NCI-H2196 treated with DMSO at 0.1 percent for 48 hours (cell line): Measurements from ENCODE around the gene BPIFB1.

Experiments
- DNase-seq: peaks from one replicate; lab custom pipeline; 2025; ENCODE audit not compliant: unreplicated experiment; lab: John Stamatoyannopoulos, UW

BPIFB1 gene

DNA sequence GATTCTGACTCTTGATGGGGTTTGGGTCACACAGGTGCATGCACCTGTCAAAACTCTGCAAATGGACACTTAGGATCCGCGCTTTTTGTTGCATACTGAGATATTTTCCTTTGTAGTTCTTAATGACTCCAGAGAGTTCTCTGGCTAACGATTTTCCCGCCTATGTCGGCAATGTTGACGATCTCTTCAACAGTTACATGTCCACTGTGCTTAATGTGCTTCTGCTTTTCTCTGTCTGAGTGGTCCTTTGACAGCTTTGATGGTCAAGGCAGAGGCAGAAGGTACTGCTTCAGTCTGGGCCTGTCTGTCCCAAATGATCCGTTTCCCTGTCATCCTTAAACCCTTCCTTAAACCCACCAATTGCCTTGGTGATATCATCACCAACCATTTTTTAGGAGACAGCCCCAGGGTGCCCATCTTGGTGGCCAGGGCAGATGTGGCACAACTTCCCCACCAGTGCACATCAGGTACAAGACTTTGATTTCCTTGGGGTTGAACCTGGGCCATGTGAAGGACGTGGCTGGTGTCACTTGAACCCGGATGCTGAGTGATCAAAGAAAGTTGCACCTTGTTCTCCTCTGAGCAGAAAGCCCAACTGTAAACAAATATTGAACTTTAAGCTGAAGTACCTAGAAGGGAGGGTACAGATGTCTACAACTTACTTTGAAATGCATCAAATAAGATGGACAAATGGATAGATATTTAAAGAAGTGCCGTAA is 10.7 kb upstream of the BPIFB1 start:
- no peak for DNase-seq

DNA sequence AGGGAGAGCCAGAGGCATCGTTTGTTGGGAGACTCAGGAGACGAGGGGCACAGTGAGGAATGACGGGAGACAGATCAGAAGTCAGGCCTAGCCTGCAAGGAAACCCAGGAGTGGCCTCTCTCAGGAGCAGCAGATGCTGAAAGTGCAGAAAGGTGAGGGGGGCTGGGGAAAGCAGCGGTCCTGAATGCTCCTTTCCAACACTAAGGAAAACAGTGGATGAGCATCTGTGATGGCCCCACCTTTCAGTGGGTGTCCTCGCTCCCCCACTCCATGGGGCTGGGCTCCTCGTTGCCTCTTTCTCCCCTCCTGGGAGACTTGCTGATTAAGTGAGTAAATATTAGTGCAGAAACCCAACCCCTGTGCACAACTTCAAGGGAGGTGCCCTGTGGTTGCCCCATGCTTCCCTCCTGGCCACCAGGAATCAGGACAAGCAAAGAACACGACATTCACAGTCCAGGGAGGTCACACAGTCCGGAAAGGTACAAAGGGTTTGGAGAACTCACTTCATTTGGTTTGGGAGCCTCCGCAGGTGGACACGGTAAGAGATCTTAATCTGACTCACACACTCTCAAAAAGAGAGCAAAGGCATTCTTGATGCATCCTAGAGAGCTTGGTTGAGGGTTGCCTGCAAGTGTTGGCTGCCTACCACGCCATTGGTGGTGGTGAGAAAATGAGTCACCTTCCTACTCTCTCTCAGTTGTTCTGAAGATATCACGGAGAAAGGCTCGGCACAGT is 9.7 kb upstream of the BPIFB1 start:
- no peak for DNase-seq

DNA sequence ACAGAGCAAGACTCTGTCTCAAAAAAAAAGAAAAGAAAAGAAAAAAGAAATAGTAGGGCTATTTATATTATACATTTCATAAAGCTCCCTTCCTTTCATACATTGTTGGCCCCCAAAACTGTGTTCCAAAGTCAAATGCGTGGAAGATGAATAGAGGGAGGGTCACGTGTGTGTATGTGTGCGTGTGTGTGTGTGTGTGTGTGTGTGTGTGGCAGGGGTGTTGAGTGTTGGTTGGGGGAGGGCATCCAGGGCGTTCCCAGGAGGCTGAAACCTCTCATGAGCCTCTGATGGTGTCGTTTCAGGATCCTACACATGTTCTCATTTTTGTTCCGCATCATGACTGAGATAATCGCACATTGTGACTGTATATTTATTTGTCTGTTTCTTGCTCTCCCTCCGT is 7.8 kb upstream of the BPIFB1 start:
- no peak for DNase-seq

DNA sequence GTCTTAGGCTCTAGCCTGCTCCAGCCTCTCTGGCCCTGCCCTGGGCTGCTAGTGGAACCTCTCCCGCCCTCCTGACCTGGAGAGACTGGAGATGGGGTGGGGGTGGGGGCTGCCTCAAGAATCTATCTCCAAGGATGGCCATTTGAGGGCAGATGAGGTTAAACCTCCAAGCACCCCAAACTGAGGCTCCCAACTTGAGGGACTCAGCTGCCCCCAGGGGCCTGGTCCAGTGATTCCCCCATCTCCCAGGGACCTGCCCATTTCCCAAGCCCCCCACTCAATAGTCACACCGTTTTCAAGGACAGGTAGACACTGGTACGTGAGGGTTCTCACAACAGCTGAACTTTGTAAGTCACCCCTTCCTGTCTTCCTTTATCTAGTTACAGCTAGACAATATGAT is 7.1 kb upstream of the BPIFB1 start:
- no peak for DNase-seq

DNA sequence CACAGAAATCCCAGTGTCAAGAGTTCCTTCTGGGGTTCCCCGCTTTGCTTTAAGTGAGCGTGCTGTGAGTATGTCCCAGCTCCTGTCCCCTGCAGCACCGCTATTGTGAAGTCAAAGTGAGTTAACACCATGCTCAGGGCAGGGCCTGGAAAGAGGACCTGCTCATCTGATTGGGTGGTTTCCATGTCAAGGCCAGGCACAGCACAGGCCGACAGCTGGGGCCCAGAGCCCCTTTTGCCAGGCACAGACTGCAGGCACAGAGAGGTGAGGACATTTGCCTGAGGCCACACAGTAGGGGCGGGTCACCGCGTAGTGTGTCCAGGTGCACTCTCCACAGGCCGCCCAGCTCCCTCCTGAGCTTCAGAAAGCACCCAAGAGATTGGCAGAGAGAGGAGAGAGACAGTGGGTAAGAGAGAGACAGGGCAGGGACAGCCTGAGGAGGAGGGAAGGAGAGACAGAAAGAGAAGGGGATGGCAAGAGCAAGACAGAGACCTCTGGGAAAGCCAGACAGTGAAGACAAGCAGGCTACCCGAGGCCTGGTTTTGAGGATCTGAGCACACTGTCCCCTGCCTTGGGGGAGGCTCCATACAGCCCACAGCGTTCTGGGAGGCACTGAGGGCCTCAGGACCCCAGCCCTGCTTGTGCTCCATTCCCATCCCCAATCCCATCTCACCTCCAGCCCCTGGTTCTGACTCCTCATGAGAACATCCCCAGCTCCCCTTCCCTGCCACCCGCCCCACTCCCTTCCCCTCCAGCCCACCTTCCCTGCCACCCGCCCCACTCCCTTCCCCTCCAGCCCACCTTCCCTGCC is 6.5 kb upstream of the BPIFB1 start:
- no peak for DNase-seq

DNA sequence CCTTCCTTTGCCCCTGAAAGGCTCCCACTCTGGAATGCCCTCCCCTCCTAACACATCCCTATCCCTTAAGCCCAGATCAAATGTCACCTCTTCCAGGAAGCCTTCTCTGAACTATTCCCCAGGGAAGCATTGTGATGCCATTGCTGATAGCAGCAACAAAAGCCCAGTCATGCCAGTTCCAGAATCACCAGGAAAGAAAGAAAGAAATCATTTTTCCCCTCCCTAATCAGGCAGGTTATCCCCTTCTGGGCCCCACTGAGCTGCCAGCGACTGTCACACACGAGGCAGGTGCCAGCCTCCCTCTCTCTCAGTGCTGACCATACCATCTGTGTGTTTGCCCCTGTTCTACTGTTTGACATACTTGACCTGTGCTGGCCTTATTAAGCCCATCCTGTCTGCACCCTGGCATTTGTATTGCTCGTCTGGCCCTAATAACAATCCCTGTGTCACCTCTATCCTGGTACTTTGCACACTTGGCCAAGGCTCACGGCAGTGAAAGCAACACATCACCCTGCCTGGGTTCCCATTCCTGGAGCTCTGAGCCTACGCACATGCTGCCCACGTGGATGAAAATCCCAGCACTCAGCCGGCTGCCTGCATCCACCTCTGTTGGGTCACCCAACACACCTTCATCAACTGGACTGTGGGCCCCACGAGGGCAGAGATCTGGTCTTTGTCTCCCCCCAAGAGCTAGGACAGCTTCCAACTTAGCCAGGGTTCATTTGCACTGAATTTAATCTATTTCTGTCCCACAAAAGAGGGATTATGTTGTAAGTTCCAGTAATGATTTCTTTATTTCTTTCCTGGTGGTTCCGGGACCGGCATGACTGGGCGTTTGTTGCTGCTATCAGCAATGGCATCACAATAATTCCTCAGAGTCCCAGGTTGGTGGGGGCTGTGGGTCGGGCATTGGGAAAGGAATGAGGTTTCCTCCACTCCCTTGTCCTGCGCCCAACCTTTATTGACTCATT is 5.3 kb upstream of the BPIFB1 start:
- DNase-seq, result no peak

DNA sequence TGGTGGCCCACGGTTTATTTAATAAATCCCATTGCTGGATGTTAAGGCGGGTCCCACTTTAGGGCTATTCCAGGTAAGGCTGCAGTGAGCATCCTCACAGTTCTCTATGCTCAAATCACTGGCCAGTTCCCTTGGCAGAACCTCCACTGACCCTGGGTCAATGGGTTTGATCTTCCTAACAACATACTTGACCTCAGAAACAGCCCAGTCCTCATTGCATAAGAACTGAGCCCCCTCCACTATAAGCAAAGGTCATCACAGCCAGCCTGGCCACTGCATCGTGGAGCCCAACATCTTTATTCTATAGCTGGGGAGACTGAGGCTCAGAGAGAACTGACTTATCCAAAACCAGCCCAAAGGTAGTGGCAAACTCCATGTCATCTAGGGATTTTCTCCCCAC is 4.3 kb upstream of the BPIFB1 start:
- no peak for DNase-seq

DNA sequence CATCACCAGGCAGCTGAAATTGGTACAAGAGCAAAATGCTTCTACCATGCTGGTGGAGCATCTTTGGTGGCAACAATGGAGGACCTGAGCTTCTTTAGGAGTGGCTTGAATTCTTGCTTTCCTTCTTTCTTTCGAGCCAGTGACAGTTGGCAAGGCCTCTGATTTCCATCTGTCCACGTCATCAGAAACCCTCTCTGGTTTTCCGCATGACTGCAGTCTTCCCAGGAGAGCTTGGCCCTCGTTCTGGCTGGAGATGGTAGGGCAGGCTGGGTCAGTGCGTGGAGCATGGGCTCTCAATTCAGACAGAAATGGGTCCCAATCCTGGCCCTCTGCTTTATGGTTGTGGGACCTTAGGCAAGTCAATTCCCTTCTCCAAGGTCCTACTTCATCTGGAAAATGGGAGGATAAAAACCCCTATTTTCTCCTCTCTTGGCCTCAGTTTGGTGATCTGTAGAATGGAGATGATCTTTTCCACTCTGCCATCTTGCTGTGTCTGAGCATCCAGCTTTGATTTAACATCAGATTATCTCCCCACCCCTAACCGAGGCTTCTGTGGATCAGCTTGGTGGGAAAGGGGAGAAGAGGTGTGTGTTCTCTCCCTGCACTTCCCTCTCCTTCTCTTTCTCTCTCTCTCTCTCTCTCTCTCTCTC is 3.6 kb upstream of the BPIFB1 start:
- DNase-seq, result no peak

DNA sequence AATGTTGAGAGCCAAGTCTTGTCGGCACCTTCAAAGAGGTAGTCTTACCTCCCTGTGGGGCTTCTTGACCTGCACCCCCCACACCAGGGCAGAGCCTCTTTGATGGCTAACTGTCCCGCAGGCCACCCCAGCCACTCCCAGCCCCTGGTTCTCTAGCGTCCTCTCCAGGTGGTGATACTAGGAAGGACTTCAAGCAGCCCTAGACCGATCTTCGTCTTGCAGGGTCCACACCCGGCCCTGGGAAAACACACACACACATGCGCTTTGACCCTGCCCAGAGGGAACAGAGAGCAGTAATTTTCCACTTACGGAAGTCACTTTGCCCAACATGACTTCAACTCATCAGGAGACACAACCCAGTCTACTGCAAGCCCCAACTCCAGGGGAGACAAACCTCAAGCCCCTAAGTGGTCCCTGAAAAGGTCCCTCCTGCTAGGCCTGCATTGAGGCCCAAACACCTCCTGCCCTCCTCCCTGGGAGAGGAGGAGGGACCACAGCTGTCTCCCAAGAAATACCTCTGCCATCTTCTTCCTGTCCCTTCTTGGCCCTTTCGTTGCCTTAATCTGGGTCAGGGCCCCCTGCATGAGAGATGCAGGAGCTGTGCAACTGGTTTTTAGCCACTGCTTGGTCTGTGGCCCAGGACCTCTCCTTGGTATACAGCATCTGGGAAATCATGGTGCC is 2.9 kb upstream of the BPIFB1 start:
- DNase-seq, result no peak

DNA sequence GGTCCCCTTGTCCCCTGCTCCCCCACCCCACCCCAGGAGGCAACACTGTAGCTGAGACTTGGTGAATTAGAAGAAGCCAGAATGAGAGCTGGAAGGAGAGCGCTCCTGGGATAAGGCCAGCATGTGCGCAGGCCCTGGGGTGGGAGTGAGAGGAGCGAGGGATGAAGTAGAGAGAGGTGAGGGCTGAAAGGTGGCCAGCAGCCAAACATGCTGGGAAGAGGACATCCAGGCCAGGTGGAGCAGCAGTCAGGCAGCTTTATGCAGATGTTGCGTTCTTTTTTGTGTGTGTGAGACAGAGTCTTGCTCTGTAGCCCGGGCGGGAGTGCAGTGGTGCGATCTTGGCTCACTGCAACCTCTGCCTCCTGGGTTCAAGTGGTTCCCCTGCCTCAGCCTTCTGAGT is 2.2 kb upstream of the BPIFB1 start:
- DNase-seq, result no peak

DNA sequence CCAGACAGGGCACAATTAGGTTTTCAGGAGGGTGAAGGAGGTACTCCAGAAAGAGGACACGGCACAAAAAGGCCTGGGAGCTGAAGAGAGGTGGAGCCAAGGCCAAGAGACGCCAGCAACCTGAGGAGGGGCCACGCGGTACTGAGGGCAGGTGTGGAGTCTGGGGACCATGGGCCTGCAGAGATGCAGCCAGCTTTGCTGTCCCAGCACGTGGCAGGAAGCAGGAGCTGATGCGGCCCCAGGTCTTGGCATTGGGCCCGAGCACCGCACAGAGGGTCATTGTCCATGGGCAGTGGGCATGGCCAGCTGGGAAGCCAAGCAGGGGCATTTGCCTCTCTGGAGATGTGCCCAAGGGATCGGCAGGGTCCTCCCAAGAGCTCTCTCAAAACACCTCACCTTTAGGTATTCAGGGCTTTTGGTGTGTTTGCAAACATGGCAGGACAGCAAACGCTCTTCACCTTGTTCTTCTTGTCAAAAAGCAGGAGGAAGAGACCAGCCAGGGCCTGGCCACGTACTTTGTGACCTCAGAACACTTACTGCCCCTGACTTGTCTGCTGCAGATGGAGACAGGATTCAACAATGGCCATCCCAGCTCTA is 1.4 kb upstream of the BPIFB1 start:
- peak; percentile 26 for DNase-seq

DNA sequence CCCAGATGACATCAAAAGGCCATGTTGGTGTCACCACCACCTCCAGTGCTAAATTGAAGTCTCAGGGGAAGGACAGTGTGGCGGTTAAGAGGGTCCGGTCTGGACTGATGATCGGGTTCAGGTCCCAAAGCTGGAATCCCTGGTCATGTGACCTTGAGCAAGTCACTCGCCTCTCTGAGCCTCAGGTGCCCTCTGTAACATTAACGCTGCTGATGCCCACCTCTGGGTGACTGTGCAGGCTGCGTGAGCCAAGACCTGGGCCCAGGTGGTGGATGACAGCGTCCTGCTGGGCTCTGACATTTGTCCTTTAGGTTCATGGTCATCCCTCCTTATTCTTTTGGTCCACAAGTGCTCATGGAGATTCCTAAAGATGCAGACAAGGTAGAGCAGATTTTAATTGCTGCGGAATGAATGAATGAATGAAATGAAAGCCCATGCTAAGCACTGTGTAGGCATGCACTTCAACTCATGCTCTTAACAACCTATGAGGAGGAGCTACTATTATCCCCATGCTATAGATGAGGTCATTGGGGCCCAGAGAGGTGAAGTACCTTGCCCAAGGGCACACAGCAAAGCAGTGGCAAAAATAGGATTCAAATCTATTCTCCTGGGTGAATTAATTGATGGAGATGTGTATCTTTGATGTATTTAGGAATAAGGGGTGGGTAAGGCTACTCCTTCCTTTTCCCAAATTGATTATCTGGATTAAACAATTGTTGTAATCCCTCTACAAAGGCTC is 649 bp upstream of the BPIFB1 start:
- no peak for DNase-seq

DNA sequence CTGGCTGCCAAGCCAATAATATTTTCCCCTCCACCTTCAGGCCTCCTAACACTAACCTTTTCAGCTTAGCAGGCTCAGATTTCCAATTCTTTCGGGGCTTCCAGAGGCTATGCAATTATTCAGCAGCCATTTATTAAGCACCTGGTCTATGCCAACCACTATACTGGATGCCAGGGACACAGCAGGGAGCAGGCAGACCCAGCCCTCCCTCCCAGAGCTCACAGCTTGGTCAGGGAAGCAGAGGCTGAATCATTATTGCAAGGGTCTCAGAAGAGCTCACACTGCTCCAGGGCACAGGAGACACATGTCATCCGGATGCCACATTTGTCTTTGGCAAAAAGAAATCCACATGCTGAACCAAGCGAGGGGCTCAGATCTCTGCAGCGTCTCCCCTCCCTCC is 1.3 kb downstream of the BPIFB1 start:
- DNase-seq, result peak; percentile 38

DNA sequence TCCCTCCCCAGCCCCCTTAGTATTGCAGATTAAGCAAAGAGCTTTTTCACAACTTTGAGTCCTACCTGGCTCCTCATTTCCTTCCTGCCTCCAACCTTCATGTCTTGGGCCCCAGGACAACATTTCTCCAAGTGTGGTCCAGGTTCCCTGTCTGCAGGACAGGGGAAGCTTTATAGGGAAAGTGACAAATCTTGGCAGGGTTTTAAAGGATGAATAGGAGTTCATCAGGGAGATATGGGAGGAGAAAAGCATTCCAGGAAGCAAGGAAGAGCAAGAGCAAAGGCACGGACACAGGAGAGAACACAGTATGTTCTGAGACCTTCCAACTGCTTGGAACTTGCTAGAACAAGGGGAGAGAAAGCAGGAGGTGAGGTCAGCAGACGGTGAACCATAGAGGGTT is 1.9 kb downstream of the BPIFB1 start:
- no peak for DNase-seq

DNA sequence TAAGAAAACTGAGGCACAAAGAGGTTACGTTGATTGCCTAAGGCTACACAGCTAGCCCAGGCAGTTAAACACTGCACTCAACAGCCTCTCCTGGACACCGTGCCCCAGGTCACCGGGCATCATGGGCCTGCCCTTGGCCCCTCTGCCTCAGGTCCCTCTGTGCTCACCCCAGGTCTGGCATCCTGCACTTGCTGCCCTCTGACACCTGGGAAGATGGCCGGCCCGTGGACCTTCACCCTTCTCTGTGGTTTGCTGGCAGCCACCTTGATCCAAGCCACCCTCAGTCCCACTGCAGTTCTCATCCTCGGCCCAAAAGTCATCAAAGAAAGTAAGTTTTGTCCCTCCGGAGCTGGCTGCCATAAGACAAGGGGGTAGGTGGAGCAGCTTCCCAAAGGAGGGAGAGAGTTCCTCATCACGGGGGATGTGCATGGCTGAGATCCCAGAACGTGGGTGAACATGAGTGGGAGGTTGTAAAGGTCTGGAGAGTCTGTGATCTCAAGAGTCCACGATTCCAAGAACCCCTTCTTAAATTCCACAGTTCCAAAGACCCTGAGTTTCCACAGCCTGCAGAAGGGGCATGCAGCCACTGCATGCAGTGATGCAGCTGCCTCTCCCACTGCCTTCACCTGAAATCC is 3.0 kb downstream of the BPIFB1 start:
- no peak for DNase-seq

DNA sequence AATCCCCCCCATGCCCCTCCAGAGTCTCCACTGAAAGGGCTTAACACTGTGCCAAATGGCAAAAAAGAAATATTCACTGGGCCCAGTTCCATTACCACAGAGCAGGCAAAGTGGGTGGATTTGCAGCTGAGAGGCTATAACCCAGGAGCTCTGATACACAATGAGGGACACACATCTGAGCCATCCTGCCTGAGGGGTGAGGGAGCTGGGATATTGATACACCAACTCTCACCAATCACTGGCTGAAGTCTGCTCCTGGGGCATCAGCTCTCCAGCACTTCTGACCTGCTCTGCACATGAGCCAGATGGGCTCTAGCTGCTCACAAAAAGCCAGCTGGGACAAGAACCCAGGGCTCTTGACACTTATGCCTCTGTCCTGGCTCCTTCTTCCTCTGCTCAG is 4.9 kb downstream of the BPIFB1 start:
- DNase-seq, result no peak

DNA sequence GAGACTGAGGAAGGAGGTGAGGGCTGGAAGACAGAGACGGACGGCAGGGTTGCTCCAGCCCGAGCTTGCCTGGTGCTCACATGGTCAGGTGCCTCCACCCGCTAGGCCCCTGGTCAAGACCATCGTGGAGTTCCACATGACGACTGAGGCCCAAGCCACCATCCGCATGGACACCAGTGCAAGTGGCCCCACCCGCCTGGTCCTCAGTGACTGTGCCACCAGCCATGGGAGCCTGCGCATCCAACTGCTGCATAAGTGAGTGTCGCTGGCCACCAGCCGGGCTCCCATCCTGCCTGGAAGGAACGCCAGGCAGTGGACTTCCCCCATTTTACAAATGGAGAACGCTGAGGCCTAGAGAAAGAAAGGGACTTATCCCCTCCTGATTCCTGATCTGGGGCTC is 7.8 kb downstream of the BPIFB1 start:
- no peak for DNase-seq

DNA sequence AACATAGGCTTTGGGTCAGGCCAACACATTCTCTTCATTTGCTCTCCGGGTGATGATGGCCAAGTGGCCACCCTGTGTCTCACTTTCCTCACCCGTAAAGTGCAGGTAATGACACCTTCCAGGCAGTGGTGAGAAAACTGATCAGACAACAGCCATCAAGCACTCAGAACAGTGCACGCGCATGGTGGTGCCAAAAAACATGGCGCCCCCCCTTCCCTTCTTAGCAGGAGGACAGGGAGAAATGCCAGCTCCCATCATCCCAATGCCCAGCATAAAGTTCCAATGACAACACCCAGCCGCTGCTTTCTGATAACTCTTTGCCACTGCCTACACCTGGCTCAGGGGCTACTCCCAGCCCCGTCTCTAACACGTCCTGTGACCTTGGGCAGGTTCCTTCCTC is 8.4 kb downstream of the BPIFB1 start:
- no peak for DNase-seq
